Caki2 (cell line): ENCODE results near the gene ZNF484. TPM values are rescaled to one million over a fixed set of nuclear protein-coding genes. Genes with fewer than 3 reads are reported as not detected.
A peak's percentile ranks its signal among the peaks of the same experiment; 100 is the strongest.
"Not testable (repeated sequence)": the region's sequence is repeated elsewhere in the genome, so short reads cannot be mapped to it uniquely, and the experiment has no call there.

ENCODE experiments used
- DNase-seq: peaks from one replicate; pipeline ENCODE4 v3.0.0-alpha.2; 2015; ENCODE audit warnings: low read depth
- in situ Hi-C: cut with HindIII; loops from 2 replicates; pipeline ENCODE4 v1.10.0; 2016; ENCODE audit warnings: low sequenced_read_pairs, low pct_unique_long_range_greater_than_20kb, mixed read lengths
- total RNA-seq: library from RNA; depleted of rRNA; stranded (reverse); fragments of >200 nt; shearing (Covaris generic); gene quantifications from 2 replicates; pipeline ENCODE4 v1.2.3, GENCODE V29; 2014; ENCODE audit warnings: low replicate concordance

ZNF484 gene
- total RNA-seq, 1 experiment from 2014 or later: 5.2 TPM

DNA sequence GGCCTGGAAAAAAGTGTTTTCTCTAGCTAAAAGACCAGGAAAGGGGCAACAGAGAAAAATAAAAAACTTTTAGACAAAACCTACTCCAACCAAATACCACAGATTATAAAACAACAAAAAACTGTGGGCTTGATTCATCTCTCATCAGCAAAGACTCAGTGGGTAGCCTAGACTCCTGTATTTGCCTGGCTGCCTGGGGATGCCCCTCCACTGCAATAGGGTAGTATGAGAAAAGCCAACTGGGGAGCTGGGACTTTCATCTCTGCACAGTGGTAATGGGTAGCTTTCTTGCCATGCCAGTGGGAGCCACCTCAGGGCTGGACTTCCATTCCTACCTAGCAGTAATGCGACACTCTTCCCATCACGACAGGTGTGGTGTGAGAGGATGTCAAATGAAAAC, 7.5 kb downstream of the ZNF484 start:
- in situ Hi-C loops: no loop called here
- DNase-seq: no peak

GRCh38 chr9:92866600-92866999, 11.2 kb downstream of the ZNF484 start:
- in situ Hi-C loops, DNase-seq: not testable (repeated sequence)

DNA sequence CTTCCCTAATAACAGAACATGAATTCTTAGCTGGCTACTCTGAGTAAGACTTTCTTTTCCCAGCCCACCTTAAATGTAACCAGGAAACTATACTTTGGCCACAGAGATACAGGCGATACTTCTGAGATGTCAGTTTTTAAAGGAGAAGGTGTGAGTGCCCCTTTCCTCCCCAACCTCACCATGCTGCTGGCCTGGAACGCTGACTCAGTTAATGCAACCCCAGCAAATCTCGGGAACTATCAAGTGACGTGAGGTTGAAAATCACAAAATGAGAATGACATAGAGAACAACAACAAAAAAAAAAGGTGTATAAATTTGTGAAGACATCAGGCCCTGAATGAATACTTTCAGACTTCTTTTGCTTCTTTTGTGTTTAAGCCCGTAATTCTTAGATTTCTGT, 13.7 kb downstream of the ZNF484 start:
- in situ Hi-C loops: no loop called here

GRCh38 chr9:92860867-92861266, 17.0 kb downstream of the ZNF484 start:
- no peak for DNase-seq
- in situ Hi-C loops: no loop called here

More for the DNA sequence above, 13.7 kb downstream of the ZNF484 start:
- no peak for DNase-seq

GRCh38 chr9:92857236-92857635, 20.6 kb downstream of the ZNF484 start:
- in situ Hi-C loops: no loop called here
- DNase-seq: no peak

- in situ Hi-C loops: no loop called here
- DNase-seq: no peak
Observed at GRCh38 chr9:92853716-92854115, 24.1 kb downstream of the ZNF484 start.

GRCh38 chr9:92850898-92851297, 26.9 kb downstream of the ZNF484 start:
- DNase-seq: no peak
- in situ Hi-C loops: no loop called here

- DNase-seq, in situ Hi-C loops: not testable (repeated sequence)
Observed at GRCh38 chr9:92848740-92849139, 29.1 kb downstream of the ZNF484 start.

DNA sequence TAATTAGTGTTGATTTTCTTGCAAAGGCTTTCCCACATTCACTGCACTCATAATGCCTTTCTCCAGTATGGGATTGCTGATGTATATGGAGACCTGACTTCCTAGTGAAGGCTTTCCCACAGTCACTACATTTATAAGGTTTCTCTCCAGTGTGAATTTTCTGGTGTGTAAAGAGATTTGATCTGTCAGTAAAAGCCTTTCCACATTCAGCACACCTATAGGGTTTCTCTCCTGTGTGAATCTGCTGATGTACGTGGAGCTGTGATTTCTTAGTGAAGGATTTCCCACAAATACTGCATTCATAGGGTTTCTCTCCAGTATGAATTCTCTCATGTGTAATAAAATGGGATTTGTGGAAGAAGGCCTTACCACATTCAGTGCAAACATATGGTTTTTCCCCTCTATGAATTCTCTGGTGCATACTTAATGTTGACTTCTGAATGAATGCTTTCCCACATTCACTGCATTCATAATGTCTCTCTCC, 31.1 kb downstream of the ZNF484 start:
- peak; percentile 21 for DNase-seq
- in situ Hi-C loops: no loop called here

- in situ Hi-C loops, DNase-seq: not testable (repeated sequence)
Observed at GRCh38 chr9:92838411-92838810, 39.4 kb downstream of the ZNF484 start.

DNA sequence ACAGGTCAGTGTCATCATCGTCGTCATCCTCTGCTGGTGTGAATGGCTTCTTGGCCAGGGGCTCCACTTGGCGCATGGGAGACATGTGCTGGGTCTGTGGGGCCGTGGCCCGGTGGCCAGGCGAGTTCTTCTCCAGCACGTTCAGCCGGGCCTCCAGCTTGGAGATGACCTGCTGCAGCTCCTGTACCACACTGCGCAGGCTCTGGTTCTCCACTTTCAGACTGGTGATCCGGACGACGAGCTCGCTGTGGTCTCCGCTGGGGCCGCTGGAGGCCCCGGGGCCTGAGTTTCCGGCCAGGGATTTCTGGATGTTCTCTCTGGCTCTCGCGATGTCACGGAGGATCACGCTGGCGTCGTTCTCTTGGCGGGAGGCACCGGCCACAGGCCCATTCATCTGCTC, 40.6 kb downstream of the ZNF484 start:
- in situ Hi-C loops: no loop called here

GRCh38 chr9:92829420-92829819, 48.4 kb downstream of the ZNF484 start:
- in situ Hi-C loops: no loop called here
- no peak for DNase-seq

More for the DNA sequence above, 40.6 kb downstream of the ZNF484 start:
- DNase-seq: no peak

- DNase-seq, in situ Hi-C loops: not testable (repeated sequence)
Observed at GRCh38 chr9:92825065-92825464, 52.8 kb downstream of the ZNF484 start.

DNA sequence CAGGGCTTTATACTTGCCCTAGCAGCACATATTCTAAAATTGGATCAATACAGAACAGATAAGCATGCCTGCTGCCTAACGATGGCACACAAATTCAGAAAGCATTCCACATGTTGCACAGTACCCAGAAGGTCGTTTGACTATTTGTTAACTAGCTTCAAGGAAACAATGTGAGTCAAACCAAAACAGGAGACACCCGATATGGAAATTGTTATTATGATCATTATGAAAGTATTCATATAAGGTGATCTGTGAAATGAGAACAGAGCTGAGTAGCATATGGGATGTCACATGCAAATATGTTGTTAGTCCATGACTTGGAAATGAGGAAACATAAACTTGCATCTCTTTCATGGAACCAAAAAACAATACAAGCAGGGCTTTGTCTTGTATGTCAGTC, 56.9 kb downstream of the ZNF484 start:
- DNase-seq: no peak
- in situ Hi-C loops: no loop called here

DNA sequence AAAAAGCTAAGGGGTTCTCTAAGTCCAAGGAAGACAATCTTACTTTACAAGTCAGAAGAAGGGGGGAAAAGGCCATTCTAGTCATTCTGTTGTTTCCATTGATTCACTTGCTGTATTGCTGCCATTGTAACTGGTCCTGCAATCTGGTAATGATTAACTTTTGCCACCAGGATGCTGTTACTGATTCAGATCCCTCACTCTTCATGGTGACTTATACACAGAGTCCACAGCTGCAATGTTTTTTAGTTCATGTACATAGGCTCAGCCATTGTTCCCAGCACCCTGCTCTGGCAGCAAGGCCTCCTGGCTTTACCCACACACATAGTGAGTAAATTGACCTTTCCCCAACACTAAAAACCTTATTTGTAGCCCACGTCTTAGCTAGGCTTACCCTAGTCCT, 57.9 kb downstream of the ZNF484 start:
- peak; percentile 19 for DNase-seq
- in situ Hi-C loops: not testable (repeated sequence)

DNA sequence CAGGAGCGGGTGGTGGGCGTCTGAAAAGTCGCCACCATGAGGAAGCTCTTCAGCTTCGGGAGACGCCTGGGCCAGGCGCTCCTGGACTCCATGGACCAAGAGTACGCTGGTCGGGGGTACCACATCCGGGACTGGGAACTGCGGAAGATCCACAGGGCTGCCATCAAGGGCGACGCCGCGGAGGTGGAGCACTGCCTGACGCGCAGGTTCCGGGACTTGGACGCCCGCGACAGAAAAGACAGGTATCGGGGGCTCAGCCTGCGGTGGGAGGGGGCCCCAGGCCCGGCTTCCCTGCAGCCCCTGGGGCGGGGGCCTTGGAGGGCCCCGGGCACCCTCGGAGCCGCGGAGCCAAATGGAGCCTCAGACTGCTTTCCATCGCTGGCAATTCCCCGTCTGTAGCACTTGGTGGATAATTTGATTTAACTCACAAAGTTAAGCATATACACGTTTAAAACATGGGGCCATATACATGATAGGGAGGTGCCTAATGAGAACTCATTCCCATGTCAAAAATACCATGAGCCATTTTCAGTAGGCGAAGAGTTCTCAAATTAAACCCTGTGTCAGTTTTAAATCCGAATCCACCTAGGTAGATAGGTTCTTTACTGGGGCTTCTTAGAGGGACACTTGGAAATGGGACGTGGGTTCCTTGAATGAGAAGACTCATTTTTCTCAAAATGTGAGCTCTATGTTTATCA, 68.1 kb downstream of the ZNF484 start:
- in situ Hi-C loops, DNase-seq: not testable (repeated sequence)

GRCh38 chr9:92808726-92809451, 68.9 kb downstream of the ZNF484 start:
- in situ Hi-C loops: no loop called here
- DNase-seq: peak; percentile 43

- in situ Hi-C loops: no loop called here
Observed at GRCh38 chr9:92807757-92808725, 69.8 kb downstream of the ZNF484 start.

More at GRCh38 chr9:92807757-92808725, 69.8 kb downstream of the ZNF484 start:
- DNase-seq: no peak
